GM23338 (cell line): ENCODE measurements around the gene TSHZ2. TPM values are rescaled to one million over a fixed set of nuclear protein-coding genes. Genes with fewer than 3 reads are reported as not detected.

Source experiments
- ATAC-seq: fragments of 200-7000 bp; cut with Tn5 transposase; 3 replicates; pipeline ENCODE4 v1.9.1; 2020
- DNase-seq: peaks from one replicate; pipeline ENCODE4 v3.0.0-alpha.2; 2015; ENCODE audit warnings: low spot score
- H2AFZ ChIP-seq: fragments of 200-600 bp; sonication (generic); 2 replicates; pipeline ENCODE4 v1.8.0; 2016; ENCODE audit warnings: antibody characterized with exemption, mild to moderate bottlenecking, moderate library complexity
- H3F3A ChIP-seq: fragments of 200-600 bp; sonication (generic); replicated peaks from 2 replicates; pipeline ENCODE4 v1.8.0; 2017; ENCODE audit warnings: antibody characterized with exemption, mixed run types, low read depth
- H3K27ac ChIP-seq: fragments of 200-600 bp; sonication (generic); 2 replicates; pipeline ENCODE4 v1.6.1; 2016; ENCODE audit warnings: low read depth
- H3K27me3 ChIP-seq: fragments of 200-600 bp; sonication (generic); 2 replicates; pipeline ENCODE4 v1.8.0; 2016; ENCODE audit warnings: mild to moderate bottlenecking, mixed run types, moderate library complexity; ENCODE audit not compliant: insufficient read depth
- H3K36me3 ChIP-seq: fragments of 200-600 bp; sonication (generic); 2 replicates; pipeline ENCODE4 v1.8.0; 2016; ENCODE audit warnings: mild to moderate bottlenecking; ENCODE audit not compliant: insufficient read depth
- H3K4me1 ChIP-seq: fragments of 200-600 bp; sonication (generic); 2 replicates; pipeline ENCODE4 v1.8.0; 2016; ENCODE audit warnings: mild to moderate bottlenecking, moderate library complexity; ENCODE audit not compliant: insufficient read depth
- H3K4me2 ChIP-seq: fragments of 200-600 bp; sonication (generic); 2 replicates; pipeline ENCODE4 v1.7.1; 2017; ENCODE audit warnings: mixed run types
- H3K4me3 ChIP-seq: fragments of 200-600 bp; sonication (generic); 2 replicates; pipeline ENCODE4 v1.6.1; 2016; ENCODE audit warnings: mixed run types
- H3K79me2 ChIP-seq: fragments of 200-600 bp; sonication (generic); replicated peaks from 2 replicates; pipeline ENCODE4 v1.8.0; 2017; ENCODE audit warnings: mild to moderate bottlenecking; ENCODE audit not compliant: insufficient read depth
- H3K9me2 ChIP-seq: fragments of 200-600 bp; sonication (generic); 2 replicates; pipeline ENCODE4 v1.8.0; 2017; ENCODE audit not compliant: insufficient read depth
- H4K20me1 ChIP-seq: fragments of 200-600 bp; sonication (generic); replicated peaks from 2 replicates; pipeline ENCODE4 v1.8.0; 2017; ENCODE audit warnings: mild to moderate bottlenecking; ENCODE audit not compliant: insufficient read depth
- H3K27ac Mint-ChIP-seq: 2 replicates; pipeline ENCODE4 v1.8.0; 2020; ENCODE audit warnings: inconsistent platforms, mild to moderate bottlenecking, moderate library complexity, mixed read lengths
- H3K27me3 Mint-ChIP-seq: 3 replicates; pipeline ENCODE4 v1.8.0; 2022; ENCODE audit warnings: low read depth, mild to moderate bottlenecking, moderate library complexity, mixed read lengths, inconsistent platforms; ENCODE audit not compliant: insufficient read depth, poor library complexity
- H3K36me3 Mint-ChIP-seq: 3 replicates; pipeline ENCODE4 v1.8.0; 2021; ENCODE audit warnings: low read depth, mild to moderate bottlenecking, inconsistent platforms, moderate library complexity, mixed read lengths
- H3K4me1 Mint-ChIP-seq: 3 replicates; pipeline ENCODE4 v1.8.0; 2020; ENCODE audit warnings: mild to moderate bottlenecking, inconsistent platforms, mixed read lengths
- H3K4me3 Mint-ChIP-seq: 3 replicates; pipeline ENCODE4 v1.8.0; 2021; ENCODE audit warnings: moderate library complexity, mild to moderate bottlenecking, inconsistent platforms, mixed read lengths
- H3K9me3 Mint-ChIP-seq: 3 replicates; pipeline ENCODE4 v1.8.0; 2020; ENCODE audit warnings: moderate library complexity, mild to moderate bottlenecking, inconsistent platforms, mixed read lengths
- CREB1 ChIP-seq: fragments of 250-450 bp; sonication (Bioruptor Pico); IDR thresholded peaks from 2 replicates; pipeline ENCODE4 v1.5.0; 2020; ENCODE audit warnings: low read depth, mild to moderate bottlenecking, moderate library complexity
- EZH2 ChIP-seq: fragments of 200-600 bp; sonication (generic); IDR thresholded peaks from one replicate; pipeline ENCODE4 v1.8.0; 2017; ENCODE audit warnings: antibody characterized with exemption, mild to moderate bottlenecking, low read depth; ENCODE audit not compliant: unreplicated experiment
- EZH2phosphoT487 ChIP-seq: fragments of 200-600 bp; sonication (generic); IDR thresholded peaks from one replicate; pipeline ENCODE4 v1.8.1; 2018; ENCODE audit warnings: antibody characterized with exemption; ENCODE audit not compliant: unreplicated experiment
- JUNB ChIP-seq: IDR thresholded peaks from one replicate; pipeline ENCODE4 v1.6.1; 2016; ENCODE audit warnings: antibody characterized with exemption; ENCODE audit not compliant: unreplicated experiment
- NANOG ChIP-seq: IDR thresholded peaks from 2 replicates; pipeline ENCODE4 v1.6.1; 2016; ENCODE audit warnings: antibody characterized with exemption, borderline replicate concordance
- POLR2AphosphoS5 ChIP-seq: IDR thresholded peaks from 2 replicates; pipeline ENCODE4 v1.6.1; 2016; ENCODE audit warnings: antibody characterized with exemption, low read depth
- STAT1 ChIP-seq: IDR thresholded peaks from one replicate; pipeline ENCODE4 v1.6.1; 2016; ENCODE audit warnings: antibody characterized with exemption; ENCODE audit not compliant: unreplicated experiment
- ZNF114 ChIP-seq: fragments of 250-450 bp; sonication (Bioruptor Pico); IDR thresholded peaks from 2 replicates; pipeline ENCODE4 v1.5.0; 2020; ENCODE audit warnings: mild to moderate bottlenecking, moderate library complexity
- ZNF331 ChIP-seq: fragments of 250-450 bp; sonication (Bioruptor Pico); IDR thresholded peaks from 2 replicates; pipeline ENCODE4 v1.5.0; 2020; ENCODE audit warnings: low read depth, mild to moderate bottlenecking, moderate library complexity
- polyA plus RNA-seq: library from polyadenylated mRNA; unstranded; fragments of >200 nt; fragmentation: Nextera tagmentation; extraction: Ambion mirVana; gene quantifications from 2 replicates; pipeline ENCODE4 v1.2.1, GENCODE V29; 2016
- total RNA-seq: library from RNA; depleted of rRNA; stranded (reverse); fragments of >200 nt; shearing (Covaris generic); gene quantifications from 2 replicates; pipeline ENCODE4 v1.2.3, GENCODE V29; 2014
- TF ChIP-seq, protein P1 (sequence below): IDR thresholded peaks from 2 replicates; pipeline ENCODE4 v1.6.1; 2016; ENCODE audit warnings: antibody characterized with exemption
- TF ChIP-seq, protein P2 (sequence below): fragments of 250-450 bp; sonication (Bioruptor Pico); IDR thresholded peaks from 2 replicates; pipeline ENCODE4 v1.5.0; 2020; ENCODE audit warnings: mild to moderate bottlenecking, moderate library complexity
- TF ChIP-seq, protein P3 (sequence below): IDR thresholded peaks from one replicate; pipeline ENCODE4 v1.6.1; 2018; ENCODE audit warnings: antibody characterized with exemption; ENCODE audit not compliant: unreplicated experiment

Gene TSHZ2
- total and polyA plus RNA-seq, 2 experiments from 2014 or later, result 0.49 to 1.3 TPM

DNA sequence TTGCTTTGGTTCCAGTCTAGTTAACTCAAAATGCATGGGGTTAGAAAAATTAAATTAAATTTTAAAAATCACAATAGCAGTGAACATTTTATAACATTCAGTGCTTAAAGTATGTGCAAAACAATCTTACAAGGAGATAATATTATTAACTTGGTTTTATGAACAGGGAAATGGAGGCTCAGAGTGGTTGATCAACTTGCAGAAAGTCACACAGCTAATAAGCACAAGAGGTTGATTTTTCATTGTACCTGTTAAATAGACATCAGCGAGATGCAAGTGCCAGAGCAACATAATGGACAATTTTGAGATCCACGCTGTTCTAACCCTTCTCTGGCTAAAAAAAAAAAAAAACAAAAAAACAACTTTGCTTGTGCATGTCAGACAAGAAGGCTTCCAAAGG lies 219.8 kb downstream of the TSHZ2 start:
- Mint-ChIP-seq H3K27me3 (no peaks in the 10 kb centered on the region), H3K4me1 (peaks cover 14% of the 10 kb centered on the region; the same call in 2 of the 3 replicates), H3K27ac (no peak overlapping the region), H3K4me3 (no peak overlapping the region), H3K9me3 (no peaks in the 10 kb centered on the region), H3K36me3 (no peaks in the 10 kb centered on the region)
- TF ChIP-seq JUNB (no peak), CREB1 (CRISPR knock-in tag) (no peak), ZNF114 (CRISPR knock-in tag) (no peak), ZNF331 (CRISPR knock-in tag) (no peak), EZH2phosphoT487 (no peak), EZH2 (no peak), NANOG (no peak), STAT1 (no peak), POLR2AphosphoS5 (no peak)
- TF ChIP-seq, protein P1, sequence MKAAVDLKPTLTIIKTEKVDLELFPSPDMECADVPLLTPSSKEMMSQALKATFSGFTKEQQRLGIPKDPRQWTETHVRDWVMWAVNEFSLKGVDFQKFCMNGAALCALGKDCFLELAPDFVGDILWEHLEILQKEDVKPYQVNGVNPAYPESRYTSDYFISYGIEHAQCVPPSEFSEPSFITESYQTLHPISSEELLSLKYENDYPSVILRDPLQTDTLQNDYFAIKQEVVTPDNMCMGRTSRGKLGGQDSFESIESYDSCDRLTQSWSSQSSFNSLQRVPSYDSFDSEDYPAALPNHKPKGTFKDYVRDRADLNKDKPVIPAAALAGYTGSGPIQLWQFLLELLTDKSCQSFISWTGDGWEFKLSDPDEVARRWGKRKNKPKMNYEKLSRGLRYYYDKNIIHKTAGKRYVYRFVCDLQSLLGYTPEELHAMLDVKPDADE, result no peak
- TF ChIP-seq, protein P2, sequence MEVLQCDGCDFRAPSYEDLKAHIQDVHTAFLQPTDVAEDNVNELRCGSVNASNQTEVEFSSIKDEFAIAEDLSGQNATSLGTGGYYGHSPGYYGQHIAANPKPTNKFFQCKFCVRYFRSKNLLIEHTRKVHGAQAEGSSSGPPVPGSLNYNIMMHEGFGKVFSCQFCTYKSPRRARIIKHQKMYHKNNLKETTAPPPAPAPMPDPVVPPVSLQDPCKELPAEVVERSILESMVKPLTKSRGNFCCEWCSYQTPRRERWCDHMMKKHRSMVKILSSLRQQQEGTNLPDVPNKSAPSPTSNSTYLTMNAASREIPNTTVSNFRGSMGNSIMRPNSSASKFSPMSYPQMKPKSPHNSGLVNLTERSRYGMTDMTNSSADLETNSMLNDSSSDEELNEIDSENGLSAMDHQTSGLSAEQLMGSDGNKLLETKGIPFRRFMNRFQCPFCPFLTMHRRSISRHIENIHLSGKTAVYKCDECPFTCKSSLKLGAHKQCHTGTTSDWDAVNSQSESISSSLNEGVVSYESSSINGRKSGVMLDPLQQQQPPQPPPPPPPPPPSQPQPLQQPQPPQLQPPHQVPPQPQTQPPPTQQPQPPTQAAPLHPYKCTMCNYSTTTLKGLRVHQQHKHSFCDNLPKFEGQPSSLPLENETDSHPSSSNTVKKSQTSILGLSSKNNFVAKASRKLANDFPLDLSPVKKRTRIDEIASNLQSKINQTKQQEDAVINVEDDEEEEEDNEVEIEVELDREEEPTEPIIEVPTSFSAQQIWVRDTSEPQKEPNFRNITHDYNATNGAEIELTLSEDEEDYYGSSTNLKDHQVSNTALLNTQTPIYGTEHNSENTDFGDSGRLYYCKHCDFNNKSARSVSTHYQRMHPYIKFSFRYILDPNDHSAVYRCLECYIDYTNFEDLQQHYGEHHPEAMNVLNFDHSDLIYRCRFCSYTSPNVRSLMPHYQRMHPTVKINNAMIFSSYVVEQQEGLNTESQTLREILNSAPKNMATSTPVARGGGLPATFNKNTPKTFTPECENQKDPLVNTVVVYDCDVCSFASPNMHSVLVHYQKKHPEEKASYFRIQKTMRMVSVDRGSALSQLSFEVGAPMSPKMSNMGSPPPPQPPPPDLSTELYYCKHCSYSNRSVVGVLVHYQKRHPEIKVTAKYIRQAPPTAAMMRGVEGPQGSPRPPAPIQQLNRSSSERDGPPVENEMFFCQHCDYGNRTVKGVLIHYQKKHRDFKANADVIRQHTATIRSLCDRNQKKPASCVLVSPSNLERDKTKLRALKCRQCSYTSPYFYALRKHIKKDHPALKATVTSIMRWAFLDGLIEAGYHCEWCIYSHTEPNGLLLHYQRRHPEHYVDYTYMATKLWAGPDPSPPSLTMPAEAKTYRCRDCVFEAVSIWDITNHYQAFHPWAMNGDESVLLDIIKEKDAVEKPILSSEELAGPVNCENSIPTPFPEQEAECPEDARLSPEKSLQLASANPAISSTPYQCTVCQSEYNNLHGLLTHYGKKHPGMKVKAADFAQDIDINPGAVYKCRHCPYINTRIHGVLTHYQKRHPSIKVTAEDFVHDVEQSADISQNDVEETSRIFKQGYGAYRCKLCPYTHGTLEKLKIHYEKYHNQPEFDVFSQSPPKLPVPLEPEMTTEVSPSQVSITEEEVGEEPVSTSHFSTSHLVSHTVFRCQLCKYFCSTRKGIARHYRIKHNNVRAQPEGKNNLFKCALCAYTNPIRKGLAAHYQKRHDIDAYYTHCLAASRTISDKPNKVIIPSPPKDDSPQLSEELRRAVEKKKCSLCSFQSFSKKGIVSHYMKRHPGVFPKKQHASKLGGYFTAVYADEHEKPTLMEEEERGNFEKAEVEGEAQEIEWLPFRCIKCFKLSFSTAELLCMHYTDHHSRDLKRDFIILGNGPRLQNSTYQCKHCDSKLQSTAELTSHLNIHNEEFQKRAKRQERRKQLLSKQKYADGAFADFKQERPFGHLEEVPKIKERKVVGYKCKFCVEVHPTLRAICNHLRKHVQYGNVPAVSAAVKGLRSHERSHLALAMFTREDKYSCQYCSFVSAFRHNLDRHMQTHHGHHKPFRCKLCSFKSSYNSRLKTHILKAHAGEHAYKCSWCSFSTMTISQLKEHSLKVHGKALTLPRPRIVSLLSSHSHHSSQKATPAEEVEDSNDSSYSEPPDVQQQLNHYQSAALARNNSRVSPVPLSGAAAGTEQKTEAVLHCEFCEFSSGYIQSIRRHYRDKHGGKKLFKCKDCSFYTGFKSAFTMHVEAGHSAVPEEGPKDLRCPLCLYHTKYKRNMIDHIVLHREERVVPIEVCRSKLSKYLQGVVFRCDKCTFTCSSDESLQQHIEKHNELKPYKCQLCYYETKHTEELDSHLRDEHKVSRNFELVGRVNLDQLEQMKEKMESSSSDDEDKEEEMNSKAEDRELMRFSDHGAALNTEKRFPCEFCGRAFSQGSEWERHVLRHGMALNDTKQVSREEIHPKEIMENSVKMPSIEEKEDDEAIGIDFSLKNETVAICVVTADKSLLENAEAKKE (CRISPR knock-in tag), result no peak
- TF ChIP-seq, protein P3, sequence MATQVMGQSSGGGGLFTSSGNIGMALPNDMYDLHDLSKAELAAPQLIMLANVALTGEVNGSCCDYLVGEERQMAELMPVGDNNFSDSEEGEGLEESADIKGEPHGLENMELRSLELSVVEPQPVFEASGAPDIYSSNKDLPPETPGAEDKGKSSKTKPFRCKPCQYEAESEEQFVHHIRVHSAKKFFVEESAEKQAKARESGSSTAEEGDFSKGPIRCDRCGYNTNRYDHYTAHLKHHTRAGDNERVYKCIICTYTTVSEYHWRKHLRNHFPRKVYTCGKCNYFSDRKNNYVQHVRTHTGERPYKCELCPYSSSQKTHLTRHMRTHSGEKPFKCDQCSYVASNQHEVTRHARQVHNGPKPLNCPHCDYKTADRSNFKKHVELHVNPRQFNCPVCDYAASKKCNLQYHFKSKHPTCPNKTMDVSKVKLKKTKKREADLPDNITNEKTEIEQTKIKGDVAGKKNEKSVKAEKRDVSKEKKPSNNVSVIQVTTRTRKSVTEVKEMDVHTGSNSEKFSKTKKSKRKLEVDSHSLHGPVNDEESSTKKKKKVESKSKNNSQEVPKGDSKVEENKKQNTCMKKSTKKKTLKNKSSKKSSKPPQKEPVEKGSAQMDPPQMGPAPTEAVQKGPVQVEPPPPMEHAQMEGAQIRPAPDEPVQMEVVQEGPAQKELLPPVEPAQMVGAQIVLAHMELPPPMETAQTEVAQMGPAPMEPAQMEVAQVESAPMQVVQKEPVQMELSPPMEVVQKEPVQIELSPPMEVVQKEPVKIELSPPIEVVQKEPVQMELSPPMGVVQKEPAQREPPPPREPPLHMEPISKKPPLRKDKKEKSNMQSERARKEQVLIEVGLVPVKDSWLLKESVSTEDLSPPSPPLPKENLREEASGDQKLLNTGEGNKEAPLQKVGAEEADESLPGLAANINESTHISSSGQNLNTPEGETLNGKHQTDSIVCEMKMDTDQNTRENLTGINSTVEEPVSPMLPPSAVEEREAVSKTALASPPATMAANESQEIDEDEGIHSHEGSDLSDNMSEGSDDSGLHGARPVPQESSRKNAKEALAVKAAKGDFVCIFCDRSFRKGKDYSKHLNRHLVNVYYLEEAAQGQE, result no peak
- Histone ChIP-seq H3K27me3 (no peaks in the 10 kb centered on the region), H3K4me2 (no peak overlapping the region), H3K9me2 (no peaks in the 10 kb centered on the region), H3K79me2 (no peaks in the 10 kb centered on the region), H3K36me3 (no peaks in the 10 kb centered on the region), H3K4me3 (no peak overlapping the region), H3K4me1 (peaks cover 7% of the 10 kb centered on the region; the same call in 1 of the 2 replicates), H3F3A (no peaks in the 10 kb centered on the region), H2AFZ (no peak overlapping the region; the same call in 1 of the 2 replicates), H3K27ac (no peak overlapping the region), H4K20me1 (no peaks in the 10 kb centered on the region)
- no peak for ATAC-seq
- DNase-seq, result no peak
